GM06990 (cell line): ENCODE data around the gene SIGMAR1.

ENCODE experiments used
- DNase-seq: peaks from one replicate; pipeline ENCODE4 v3.0.0-alpha.2; 2011; ENCODE audit not compliant: insufficient read length; ENCODE audit errors: extremely low read depth
- H3K27me3 ChIP-seq: replicated peaks from 2 replicates; pipeline ENCODE4 v1.6.0; 2011; ENCODE audit warnings: low read length; ENCODE audit not compliant: control insufficient read depth, insufficient read depth
- H3K36me3 ChIP-seq: 2 replicates; pipeline ENCODE4 v1.5.1; 2011; ENCODE audit warnings: low read length; ENCODE audit not compliant: control insufficient read depth, insufficient read depth
- H3K4me3 ChIP-seq: replicated peaks from 2 replicates; pipeline ENCODE4 v1.5.1; 2011; ENCODE audit warnings: low read depth, mild to moderate bottlenecking, control low read depth, low read length
- TF ChIP-seq, protein P1 (sequence below): IDR thresholded peaks from 2 replicates; pipeline ENCODE4 v1.5.1; 2011; ENCODE audit warnings: low read length, control low read depth, mild to moderate bottlenecking, inconsistent platforms; ENCODE audit not compliant: insufficient read depth, poor library complexity, severe bottlenecking

Gene SIGMAR1

DNA sequence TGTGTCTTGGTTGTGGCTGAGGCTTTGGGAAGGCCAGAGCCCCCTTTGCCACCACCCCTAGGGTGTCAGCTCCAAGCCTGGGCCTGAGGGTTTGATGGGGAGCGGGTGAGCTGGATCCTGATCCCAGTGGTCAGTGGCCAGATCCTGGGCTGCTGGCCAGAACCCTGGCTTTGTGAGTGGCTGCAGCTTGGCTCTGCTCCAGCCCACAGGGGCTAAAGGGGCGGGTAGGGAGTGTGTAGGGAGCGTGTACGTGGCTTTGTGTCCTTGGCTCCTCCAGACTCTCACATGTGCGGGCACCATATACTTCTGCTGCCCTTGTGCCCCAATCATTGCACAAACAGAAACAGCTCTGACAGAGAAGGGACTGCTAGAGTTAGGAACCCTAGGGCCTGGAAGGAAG is 13.2 kb upstream of the SIGMAR1 start:
- Histone ChIP-seq H3K4me3 (no peak overlapping the region), H3K27me3 (no peaks in the 10 kb centered on the region), H3K36me3 (peaks cover 19% of the 10 kb centered on the region)
- no peak for DNase-seq
- TF ChIP-seq, protein P1, sequence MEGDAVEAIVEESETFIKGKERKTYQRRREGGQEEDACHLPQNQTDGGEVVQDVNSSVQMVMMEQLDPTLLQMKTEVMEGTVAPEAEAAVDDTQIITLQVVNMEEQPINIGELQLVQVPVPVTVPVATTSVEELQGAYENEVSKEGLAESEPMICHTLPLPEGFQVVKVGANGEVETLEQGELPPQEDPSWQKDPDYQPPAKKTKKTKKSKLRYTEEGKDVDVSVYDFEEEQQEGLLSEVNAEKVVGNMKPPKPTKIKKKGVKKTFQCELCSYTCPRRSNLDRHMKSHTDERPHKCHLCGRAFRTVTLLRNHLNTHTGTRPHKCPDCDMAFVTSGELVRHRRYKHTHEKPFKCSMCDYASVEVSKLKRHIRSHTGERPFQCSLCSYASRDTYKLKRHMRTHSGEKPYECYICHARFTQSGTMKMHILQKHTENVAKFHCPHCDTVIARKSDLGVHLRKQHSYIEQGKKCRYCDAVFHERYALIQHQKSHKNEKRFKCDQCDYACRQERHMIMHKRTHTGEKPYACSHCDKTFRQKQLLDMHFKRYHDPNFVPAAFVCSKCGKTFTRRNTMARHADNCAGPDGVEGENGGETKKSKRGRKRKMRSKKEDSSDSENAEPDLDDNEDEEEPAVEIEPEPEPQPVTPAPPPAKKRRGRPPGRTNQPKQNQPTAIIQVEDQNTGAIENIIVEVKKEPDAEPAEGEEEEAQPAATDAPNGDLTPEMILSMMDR: no peak

DNA sequence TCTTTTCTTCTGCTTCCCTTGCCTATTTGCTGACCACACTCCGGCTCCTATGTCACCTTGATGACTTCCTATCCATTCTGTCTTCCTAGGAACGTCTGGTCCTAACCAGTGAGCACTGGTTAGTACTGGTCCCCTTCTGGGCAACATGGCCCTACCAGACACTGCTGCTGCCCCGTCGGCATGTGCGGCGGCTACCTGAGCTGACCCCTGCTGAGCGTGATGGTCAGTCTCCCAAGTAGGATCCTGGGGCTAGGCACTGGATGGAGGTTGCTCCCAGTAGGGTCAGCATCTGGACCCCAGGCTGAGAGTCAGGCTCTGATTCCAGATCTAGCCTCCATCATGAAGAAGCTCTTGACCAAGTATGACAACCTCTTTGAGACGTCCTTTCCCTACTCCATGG is 11.1 kb upstream of the SIGMAR1 start:
- TF ChIP-seq, protein P1: no peak
- H3K4me3 ChIP-seq: no peak overlapping the region
- DNase-seq: no peak
- H3K36me3 ChIP-seq: peaks cover 19% of the 10 kb centered on the region
- no peaks in the 10 kb centered on the region for H3K27me3 ChIP-seq

DNA sequence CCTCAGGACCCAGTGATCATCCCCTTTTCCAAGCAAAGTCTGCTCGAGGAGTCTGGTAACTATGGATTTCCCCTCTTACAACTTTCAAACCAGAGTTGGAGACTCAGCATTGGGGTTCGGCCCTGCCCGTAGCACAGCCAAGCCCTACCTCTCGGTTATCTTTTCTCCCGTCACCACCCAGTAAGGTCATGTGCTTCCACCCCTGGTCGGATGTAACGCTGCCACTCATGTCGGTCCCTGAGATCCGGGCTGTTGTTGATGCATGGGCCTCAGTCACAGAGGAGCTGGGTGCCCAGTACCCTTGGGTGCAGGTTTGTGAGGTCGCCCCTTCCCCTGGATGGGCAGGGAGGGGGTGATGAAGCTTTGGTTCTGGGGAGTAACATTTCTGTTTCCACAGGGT is 10.1 kb upstream of the SIGMAR1 start:
- no peak for DNase-seq
- Histone ChIP-seq H3K4me3 (peak overlapping the region; percentile 97), H3K27me3 (no peaks in the 10 kb centered on the region), H3K36me3 (peaks cover 19% of the 10 kb centered on the region)
- TF ChIP-seq, protein P1: no peak

DNA sequence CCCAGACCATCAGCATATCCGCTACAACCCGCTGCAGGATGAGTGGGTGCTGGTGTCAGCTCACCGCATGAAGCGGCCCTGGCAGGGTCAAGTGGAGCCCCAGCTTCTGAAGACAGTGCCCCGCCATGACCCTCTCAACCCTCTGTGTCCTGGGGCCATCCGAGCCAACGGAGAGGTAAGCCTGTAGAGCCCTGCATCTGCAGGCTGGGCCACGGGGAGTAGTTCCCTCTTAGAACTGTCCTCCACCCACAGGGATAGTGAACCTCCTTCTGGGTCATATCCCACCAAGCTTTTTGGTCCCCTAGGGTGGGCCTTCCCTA is 9.5 kb upstream of the SIGMAR1 start:
- Histone ChIP-seq H3K4me3 (peak overlapping the region; percentile 97), H3K36me3 (peaks cover 19% of the 10 kb centered on the region), H3K27me3 (no peaks in the 10 kb centered on the region)
- TF ChIP-seq, protein P1: no peak
- DNase-seq: no peak

DNA sequence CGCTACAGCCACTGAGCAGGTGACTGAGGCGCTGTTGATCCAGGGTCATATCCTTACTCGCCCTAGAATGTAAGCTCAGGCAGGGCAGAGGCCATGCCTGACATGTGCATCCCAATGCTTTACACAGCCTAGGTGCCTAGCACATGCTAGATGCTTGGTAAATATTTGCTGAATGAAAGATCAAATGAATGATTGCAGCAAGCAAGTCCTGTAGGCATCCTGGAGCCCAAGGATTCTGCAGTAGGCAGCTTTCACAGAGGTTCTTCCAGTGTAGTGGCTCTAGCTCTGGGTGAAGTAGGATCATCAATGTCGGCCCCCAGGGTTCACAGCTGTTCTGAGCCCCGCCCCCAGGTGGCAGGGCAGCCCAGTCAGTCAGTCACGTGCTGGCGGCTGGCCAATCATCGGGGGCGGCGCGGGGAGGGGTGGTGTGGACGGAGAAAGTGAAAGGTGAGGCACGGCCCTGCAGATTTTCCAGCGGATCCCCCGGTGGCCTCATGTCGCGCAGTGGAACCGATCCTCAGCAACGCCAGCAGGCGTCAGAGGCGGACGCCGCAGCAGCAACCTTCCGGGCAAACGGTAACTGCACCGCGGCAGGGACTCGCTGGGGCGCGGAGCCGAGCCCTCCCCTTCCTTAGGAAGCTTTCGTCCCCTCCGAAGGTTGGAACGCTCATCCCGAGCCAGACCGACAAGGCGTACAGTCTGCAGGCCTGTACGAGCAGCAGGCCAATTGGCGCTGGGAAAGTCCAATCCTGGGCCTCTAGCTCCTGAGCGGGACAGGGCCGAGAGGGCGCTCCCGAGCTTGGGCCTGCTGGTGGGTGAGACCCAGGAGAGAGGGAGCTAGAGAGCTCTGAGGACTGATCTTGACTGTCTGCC is 8.9 kb upstream of the SIGMAR1 start, which contains the start of gene GALT:
TSS of gene GALT (plus strand) at position 465 of the 873 bp plus-strand sequence. CDS start at position 495, 30 bp downstream.
- Histone ChIP-seq H3K4me3 (peak within 1 kb of the TSS; percentile 97), H3K27me3 (no peaks in the 10 kb centered on the region), H3K36me3 (peaks cover 19% of the 10 kb centered on the region)
- TF ChIP-seq, protein P1: peak; percentile 68
- DNase-seq: peak; percentile 92
